HEK293 (cell line): Measurements from ENCODE around the gene ACTL9.

ENCODE experiments used
- CTCF ChIA-PET: fragments of 350-600 bp; formaldehyde crosslinking; extraction: SDS; loops from one replicate; lab custom pipeline; 2021; ENCODE audit warnings: antibody characterized with exemption; lab: Yijun Ruan, JAX
- POLR2A ChIA-PET: fragments of 300-600 bp; formaldehyde crosslinking; extraction: SDS; loops from one replicate; lab custom pipeline; 2020; ENCODE audit warnings: antibody characterized with exemption, inconsistent platforms; lab: Yijun Ruan, JAX
- H3K27ac ChIP-seq: fragments of 200-500 bp; sonication (Bioruptor generic); 2 replicates; pipeline ENCODE4 v1.5.1; 2014; ENCODE audit warnings: low read depth, low read length, control low read depth, inconsistent platforms; ENCODE audit errors: extremely low read depth
- H3K36me3 ChIP-seq, 2 experiments: fragments of 200-500 bp in 1 of 2; sonication (Bioruptor generic) in 1 of 2; 1 replicate in 1 of 2; 2 replicates in 1 of 2; pipeline ENCODE4 v1.5.1; 2014 to 2017; ENCODE audit warnings: inconsistent platforms in 2 of 2, low read length in 2 of 2; ENCODE audit not compliant: control insufficient read depth in 2 of 2, insufficient read depth in 1 of 2
- H3K4me1 ChIP-seq: fragments of 200-500 bp; sonication (Bioruptor generic); 2 replicates; pipeline ENCODE4 v1.5.1; 2014; ENCODE audit warnings: mild to moderate bottlenecking, low read length, inconsistent platforms; ENCODE audit not compliant: control insufficient read depth, insufficient read depth
- H3K4me3 ChIP-seq: 2 replicates; pipeline ENCODE4 v1.5.1; 2011; ENCODE audit warnings: low read depth, mild to moderate bottlenecking, control low read depth, low read length, moderate library complexity
- H3K9me3 ChIP-seq: fragments of 200-500 bp; sonication (Bioruptor generic); 2 replicates; pipeline ENCODE4 v1.5.1; 2014; ENCODE audit warnings: low read depth, low read length, inconsistent platforms; ENCODE audit not compliant: control insufficient read depth, insufficient read depth
- EGR2 ChIP-seq: fragments of 450-650 bp; formaldehyde crosslinking; IDR thresholded peaks from 2 replicates; pipeline ENCODE4 v1.5.1; 2016; ENCODE audit warnings: low read depth, missing biosample characterization, missing genetic modification characterization
- PRDM1 ChIP-seq: fragments of 450-650 bp; formaldehyde crosslinking; IDR thresholded peaks from 2 replicates; pipeline ENCODE4; 2016; ENCODE audit warnings: missing biosample characterization, missing genetic modification characterization
- SETDB1 ChIP-seq: IDR thresholded peaks from one replicate; pipeline ENCODE4 v1.6.1; 2017; ENCODE audit warnings: mild to moderate bottlenecking, low read length, moderate library complexity, mixed read lengths; ENCODE audit not compliant: insufficient read length
- ZFHX2 ChIP-seq: fragments of 450-650 bp; formaldehyde crosslinking; conservative IDR thresholded peaks from 2 replicates; pipeline ENCODE4 v1.5.1; 2016; ENCODE audit warnings: missing biosample characterization, missing genetic modification characterization
- ZNF341 ChIP-seq: fragments of 450-650 bp; formaldehyde crosslinking; IDR thresholded peaks from 2 replicates; pipeline ENCODE4; 2016; ENCODE audit warnings: low read depth, missing biosample characterization, missing genetic modification characterization
- ZNF366 ChIP-seq: fragments of 450-650 bp; formaldehyde crosslinking; conservative IDR thresholded peaks from 2 replicates; pipeline ENCODE4 v1.5.1; 2016; ENCODE audit warnings: missing biosample characterization, missing genetic modification characterization
- ZNF623 ChIP-seq: fragments of 450-650 bp; formaldehyde crosslinking; IDR thresholded peaks from 2 replicates; pipeline ENCODE4 v1.5.1; 2016; ENCODE audit warnings: missing biosample characterization, missing genetic modification characterization
- TF ChIP-seq, protein P1 (sequence below): fragments of 450-650 bp; formaldehyde crosslinking; IDR thresholded peaks from 2 replicates; pipeline ENCODE4 v1.5.1; 2016; ENCODE audit warnings: missing biosample characterization, missing genetic modification characterization
- TF ChIP-seq, protein P2 (sequence below): fragments of 450-650 bp; formaldehyde crosslinking; IDR thresholded peaks from 2 replicates; pipeline ENCODE4 v1.5.1; 2016; ENCODE audit warnings: missing biosample characterization, missing genetic modification characterization
- TF ChIP-seq, protein P3 (sequence below): fragments of 450-650 bp; formaldehyde crosslinking; IDR thresholded peaks from 2 replicates; pipeline ENCODE4 v1.5.1; 2017; ENCODE audit warnings: missing biosample characterization, missing genetic modification characterization
- TF ChIP-seq, protein P4 (sequence below): fragments of 450-650 bp; formaldehyde crosslinking; IDR thresholded peaks from 2 replicates; pipeline ENCODE4 v1.5.1; 2016; ENCODE audit warnings: missing biosample characterization, missing genetic modification characterization
- TF ChIP-seq, protein P5 (sequence below): fragments of 450-650 bp; formaldehyde crosslinking; IDR thresholded peaks from 2 replicates; pipeline ENCODE4 v1.5.1; 2016; ENCODE audit warnings: missing biosample characterization, missing genetic modification characterization
- TF ChIP-seq, protein P6 (sequence below): fragments of 450-650 bp; formaldehyde crosslinking; IDR thresholded peaks from 2 replicates; pipeline ENCODE4 v1.5.1; 2016; ENCODE audit warnings: missing biosample characterization, missing genetic modification characterization

The ACTL9 gene

DNA sequence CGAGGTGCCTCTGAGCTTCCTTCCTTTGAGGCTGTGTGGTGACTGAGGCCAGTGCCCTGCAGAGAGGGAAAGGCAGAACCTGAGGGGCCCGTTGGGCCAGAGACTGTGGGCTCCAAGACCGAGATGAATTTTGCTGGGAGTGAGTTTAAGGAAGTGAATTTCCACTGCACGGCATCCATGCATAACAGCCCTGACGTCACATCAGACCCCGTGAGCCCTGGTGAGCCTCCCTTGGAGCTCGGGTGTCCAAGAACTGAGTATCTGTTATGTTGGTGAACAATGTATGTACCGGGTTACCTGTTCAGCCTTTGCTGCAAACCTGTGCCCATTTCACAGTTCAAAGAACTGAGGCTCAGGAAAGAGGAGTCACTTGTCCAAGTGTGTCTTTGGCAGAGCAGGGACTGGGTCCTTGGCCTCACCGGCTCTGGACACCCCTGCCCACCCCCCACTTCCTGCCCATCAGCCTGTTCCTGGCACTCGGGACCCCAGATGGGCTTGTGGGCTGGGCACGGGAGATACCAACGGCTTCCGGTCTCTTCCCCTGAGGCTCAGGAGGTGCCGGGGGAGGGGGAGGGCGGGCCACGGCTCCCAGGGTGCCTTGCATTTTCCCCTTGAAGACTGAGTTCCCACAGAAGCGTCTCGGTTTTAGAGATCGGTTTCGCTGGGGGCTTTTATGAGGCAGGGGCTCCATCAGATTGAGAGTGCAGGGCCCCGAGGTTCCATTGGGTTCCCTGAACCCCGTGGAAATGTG is 34.5 kb downstream of the ACTL9 start (continued):
- TF ChIP-seq, protein P1, sequence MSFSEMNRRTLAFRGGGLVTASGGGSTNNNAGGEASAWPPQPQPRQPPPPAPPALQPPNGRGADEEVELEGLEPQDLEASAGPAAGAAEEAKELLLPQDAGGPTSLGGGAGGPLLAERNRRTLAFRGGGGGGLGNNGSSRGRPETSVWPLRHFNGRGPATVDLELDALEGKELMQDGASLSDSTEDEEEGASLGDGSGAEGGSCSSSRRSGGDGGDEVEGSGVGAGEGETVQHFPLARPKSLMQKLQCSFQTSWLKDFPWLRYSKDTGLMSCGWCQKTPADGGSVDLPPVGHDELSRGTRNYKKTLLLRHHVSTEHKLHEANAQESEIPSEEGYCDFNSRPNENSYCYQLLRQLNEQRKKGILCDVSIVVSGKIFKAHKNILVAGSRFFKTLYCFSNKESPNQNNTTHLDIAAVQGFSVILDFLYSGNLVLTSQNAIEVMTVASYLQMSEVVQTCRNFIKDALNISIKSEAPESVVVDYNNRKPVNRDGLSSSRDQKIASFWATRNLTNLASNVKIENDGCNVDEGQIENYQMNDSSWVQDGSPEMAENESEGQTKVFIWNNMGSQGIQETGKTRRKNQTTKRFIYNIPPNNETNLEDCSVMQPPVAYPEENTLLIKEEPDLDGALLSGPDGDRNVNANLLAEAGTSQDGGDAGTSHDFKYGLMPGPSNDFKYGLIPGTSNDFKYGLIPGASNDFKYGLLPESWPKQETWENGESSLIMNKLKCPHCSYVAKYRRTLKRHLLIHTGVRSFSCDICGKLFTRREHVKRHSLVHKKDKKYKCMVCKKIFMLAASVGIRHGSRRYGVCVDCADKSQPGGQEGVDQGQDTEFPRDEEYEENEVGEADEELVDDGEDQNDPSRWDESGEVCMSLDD (tag by site-specific recombination) = no peak
- TF ChIP-seq, protein P2, sequence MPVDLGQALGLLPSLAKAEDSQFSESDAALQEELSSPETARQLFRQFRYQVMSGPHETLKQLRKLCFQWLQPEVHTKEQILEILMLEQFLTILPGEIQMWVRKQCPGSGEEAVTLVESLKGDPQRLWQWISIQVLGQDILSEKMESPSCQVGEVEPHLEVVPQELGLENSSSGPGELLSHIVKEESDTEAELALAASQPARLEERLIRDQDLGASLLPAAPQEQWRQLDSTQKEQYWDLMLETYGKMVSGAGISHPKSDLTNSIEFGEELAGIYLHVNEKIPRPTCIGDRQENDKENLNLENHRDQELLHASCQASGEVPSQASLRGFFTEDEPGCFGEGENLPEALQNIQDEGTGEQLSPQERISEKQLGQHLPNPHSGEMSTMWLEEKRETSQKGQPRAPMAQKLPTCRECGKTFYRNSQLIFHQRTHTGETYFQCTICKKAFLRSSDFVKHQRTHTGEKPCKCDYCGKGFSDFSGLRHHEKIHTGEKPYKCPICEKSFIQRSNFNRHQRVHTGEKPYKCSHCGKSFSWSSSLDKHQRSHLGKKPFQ = no peak
- TF ChIP-seq ZNF366 (tag by site-specific recombination) = no peak
- TF ChIP-seq SETDB1 = no peak
- TF ChIP-seq, protein P3, sequence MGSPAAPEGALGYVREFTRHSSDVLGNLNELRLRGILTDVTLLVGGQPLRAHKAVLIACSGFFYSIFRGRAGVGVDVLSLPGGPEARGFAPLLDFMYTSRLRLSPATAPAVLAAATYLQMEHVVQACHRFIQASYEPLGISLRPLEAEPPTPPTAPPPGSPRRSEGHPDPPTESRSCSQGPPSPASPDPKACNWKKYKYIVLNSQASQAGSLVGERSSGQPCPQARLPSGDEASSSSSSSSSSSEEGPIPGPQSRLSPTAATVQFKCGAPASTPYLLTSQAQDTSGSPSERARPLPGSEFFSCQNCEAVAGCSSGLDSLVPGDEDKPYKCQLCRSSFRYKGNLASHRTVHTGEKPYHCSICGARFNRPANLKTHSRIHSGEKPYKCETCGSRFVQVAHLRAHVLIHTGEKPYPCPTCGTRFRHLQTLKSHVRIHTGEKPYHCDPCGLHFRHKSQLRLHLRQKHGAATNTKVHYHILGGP (tag by site-specific recombination) = no peak
- TF ChIP-seq, protein P4, sequence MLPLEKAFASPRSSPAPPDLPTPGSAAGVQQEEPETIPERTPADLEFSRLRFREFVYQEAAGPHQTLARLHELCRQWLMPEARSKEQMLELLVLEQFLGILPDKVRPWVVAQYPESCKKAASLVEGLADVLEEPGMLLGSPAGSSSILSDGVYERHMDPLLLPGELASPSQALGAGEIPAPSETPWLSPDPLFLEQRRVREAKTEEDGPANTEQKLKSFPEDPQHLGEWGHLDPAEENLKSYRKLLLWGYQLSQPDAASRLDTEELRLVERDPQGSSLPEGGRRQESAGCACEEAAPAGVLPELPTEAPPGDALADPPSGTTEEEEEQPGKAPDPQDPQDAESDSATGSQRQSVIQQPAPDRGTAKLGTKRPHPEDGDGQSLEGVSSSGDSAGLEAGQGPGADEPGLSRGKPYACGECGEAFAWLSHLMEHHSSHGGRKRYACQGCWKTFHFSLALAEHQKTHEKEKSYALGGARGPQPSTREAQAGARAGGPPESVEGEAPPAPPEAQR = no peak

DNA sequence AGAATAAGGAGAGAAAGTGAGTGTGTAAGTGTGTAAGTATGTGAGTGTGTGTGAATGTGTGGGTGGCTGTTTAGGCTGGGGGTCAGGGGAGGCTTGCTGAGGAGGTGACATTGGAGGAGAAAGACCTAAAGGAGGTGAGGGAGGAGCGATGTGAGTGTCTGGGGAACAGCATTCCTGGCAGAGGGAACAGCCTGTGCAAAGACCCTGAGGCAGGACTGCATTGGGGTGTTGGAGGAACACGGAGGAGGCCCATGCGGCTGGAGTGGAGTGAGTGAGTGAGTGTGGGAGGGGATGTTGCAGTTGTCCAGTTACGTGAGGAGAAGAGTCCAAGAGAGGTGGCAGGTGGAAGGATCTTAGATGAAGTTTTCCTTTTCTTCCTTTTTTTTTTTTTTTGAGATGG is 36.3 kb downstream of the ACTL9 start:
- Histone ChIP-seq H3K36me3 (no peaks in the 10 kb centered on the region), H3K4me1 (no peaks in the 10 kb centered on the region), H3K9me3 (no peaks in the 10 kb centered on the region)
- POLR2A ChIA-PET = no interaction called here
- TF ChIP-seq EGR2 (tag by site-specific recombination) (0 out of 2 replicates have a peak, but pooled peaks have one; percentile 12), ZNF623 (peak; percentile 71), ZNF341 (0 out of 2 replicates have a peak, but pooled peaks have one; percentile 15), ZFHX2 (tag by site-specific recombination) (peak; percentile 36; the same call in 1 of the 2 replicates), PRDM1 (tag by site-specific recombination) (peak; percentile 78; the same call in 1 of the 2 replicates)
- TF ChIP-seq, protein P5, sequence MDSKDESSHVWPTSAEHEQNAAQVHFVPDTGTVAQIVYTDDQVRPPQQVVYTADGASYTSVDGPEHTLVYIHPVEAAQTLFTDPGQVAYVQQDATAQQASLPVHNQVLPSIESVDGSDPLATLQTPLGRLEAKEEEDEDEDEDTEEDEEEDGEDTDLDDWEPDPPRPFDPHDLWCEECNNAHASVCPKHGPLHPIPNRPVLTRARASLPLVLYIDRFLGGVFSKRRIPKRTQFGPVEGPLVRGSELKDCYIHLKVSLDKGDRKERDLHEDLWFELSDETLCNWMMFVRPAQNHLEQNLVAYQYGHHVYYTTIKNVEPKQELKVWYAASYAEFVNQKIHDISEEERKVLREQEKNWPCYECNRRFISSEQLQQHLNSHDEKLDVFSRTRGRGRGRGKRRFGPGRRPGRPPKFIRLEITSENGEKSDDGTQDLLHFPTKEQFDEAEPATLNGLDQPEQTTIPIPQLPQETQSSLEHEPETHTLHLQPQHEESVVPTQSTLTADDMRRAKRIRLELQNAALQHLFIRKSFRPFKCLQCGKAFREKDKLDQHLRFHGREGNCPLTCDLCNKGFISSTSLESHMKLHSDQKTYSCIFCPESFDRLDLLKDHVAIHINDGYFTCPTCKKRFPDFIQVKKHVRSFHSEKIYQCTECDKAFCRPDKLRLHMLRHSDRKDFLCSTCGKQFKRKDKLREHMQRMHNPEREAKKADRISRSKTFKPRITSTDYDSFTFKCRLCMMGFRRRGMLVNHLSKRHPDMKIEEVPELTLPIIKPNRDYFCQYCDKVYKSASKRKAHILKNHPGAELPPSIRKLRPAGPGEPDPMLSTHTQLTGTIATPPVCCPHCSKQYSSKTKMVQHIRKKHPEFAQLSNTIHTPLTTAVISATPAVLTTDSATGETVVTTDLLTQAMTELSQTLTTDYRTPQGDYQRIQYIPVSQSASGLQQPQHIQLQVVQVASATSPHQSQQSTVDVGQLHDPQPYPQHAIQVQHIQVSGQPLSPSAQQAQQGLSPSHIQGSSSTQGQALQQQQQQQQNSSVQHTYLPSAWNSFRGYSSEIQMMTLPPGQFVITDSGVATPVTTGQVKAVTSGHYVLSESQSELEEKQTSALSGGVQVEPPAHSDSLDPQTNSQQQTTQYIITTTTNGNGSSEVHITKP = no peak
- TF ChIP-seq, protein P6, sequence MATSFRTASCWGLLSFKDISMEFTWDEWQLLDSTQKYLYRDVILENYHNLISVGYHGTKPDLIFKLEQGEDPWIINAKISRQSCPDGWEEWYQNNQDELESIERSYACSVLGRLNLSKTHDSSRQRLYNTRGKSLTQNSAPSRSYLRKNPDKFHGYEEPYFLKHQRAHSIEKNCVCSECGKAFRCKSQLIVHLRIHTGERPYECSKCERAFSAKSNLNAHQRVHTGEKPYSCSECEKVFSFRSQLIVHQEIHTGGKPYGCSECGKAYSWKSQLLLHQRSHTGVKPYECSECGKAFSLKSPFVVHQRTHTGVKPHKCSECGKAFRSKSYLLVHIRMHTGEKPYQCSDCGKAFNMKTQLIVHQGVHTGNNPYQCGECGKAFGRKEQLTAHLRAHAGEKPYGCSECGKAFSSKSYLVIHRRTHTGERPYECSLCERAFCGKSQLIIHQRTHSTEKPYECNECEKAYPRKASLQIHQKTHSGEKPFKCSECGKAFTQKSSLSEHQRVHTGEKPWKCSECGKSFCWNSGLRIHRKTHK (tag by site-specific recombination) = no peak
- TF ChIP-seq, all 188 proteins: peak for 5
- no peak overlapping the region for H3K4me3 ChIP-seq
- CTCF ChIA-PET = interaction anchor here (0.7 kb wide), 1 partner anchor 321 kb away, joined by 3 read pairs; no protein-coding TSS in a partner anchor
- H3K27ac ChIP-seq = no peak overlapping the region
